GM12873 (cell line): ENCODE data around the gene BCR.

Source experiments
- TF ChIP-seq, protein P1 (sequence below): IDR thresholded peaks from 2 replicates; pipeline ENCODE4 v1.5.1; 2012; ENCODE audit warnings: low read depth, mild to moderate bottlenecking, moderate library complexity, low read length, control low read depth; ENCODE audit not compliant: insufficient read depth; ENCODE audit errors: missing control alignments

The BCR gene

DNA sequence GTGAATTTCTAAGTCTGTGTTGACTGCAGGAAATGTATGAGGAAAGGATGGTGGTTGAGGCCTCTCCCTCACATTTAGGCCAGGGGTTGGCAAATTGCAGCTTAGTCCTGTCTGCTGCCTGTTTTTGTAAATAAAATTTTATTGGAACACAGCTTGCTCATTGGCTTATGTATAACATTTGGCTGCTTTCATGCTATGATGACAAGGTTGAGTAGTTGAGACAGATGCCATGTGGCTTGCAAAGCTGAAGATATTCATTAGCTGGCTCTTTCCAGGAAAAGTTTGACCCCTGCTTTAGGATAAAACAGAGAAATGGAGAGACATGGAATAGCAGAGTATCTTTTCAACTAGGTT, 46.2 kb downstream of the BCR start:
- TF ChIP-seq, protein P1, sequence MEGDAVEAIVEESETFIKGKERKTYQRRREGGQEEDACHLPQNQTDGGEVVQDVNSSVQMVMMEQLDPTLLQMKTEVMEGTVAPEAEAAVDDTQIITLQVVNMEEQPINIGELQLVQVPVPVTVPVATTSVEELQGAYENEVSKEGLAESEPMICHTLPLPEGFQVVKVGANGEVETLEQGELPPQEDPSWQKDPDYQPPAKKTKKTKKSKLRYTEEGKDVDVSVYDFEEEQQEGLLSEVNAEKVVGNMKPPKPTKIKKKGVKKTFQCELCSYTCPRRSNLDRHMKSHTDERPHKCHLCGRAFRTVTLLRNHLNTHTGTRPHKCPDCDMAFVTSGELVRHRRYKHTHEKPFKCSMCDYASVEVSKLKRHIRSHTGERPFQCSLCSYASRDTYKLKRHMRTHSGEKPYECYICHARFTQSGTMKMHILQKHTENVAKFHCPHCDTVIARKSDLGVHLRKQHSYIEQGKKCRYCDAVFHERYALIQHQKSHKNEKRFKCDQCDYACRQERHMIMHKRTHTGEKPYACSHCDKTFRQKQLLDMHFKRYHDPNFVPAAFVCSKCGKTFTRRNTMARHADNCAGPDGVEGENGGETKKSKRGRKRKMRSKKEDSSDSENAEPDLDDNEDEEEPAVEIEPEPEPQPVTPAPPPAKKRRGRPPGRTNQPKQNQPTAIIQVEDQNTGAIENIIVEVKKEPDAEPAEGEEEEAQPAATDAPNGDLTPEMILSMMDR: no peak

DNA sequence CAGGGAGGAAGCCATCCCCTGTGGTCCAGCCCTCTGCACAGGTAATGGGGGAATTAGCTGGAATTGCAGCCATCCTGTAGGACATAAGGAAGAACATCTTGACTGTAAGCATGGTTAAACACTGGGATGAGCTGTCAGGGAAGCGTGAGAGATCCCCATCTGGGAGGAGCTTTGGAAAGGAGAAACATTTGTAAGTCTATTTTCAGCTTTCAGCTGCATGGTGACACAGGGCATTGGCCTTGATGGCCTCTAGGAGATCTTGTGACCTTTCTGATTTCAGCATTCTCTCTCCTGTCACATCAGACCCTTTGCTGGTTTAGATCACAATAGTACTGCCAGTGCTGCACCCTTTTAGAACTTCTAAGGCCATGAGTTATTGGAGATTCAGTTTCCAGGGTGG, 47.1 kb downstream of the BCR start:
- TF ChIP-seq, protein P1: no peak

DNA sequence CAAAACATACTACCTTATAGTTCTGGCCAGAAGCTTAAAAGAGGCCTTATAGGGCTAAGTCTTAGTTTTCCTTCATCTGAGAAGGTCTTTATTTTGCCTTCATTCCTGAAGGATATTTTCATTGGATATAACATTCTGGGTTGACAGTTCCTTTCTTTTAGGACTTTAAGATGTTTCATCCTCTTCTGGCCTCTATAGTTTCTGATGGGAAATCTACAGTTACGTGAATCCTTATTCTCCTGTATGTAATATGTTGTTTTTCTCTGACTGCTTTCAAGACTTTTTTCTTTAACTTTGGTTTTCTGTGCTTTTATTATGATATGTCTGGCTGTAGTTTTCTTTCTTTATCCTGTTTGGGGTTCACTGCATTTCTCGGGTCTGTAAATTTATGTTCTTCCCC, 48.2 kb downstream of the BCR start:
- TF ChIP-seq, protein P1: no peak

DNA sequence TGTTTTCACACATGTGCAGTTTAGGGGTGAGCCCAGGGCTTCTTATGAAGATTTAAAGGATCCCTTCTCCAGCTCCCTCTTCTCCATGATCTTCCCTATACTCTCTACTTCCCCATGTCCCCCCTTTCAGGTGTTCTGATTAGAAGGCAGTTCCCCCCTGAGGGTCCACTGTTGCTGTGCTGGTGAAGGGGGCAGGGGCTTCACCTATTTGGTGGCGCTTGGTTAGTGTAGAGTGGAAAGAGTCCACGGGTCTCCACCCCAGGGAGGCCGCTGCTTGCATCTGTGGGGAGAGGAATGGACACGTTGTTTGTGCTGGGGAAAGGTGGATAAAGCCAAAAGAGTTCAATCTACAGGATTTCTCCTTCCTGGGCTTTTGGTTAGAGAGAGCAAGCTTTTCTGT, 49.3 kb downstream of the BCR start:
- TF ChIP-seq, protein P1: no peak

DNA sequence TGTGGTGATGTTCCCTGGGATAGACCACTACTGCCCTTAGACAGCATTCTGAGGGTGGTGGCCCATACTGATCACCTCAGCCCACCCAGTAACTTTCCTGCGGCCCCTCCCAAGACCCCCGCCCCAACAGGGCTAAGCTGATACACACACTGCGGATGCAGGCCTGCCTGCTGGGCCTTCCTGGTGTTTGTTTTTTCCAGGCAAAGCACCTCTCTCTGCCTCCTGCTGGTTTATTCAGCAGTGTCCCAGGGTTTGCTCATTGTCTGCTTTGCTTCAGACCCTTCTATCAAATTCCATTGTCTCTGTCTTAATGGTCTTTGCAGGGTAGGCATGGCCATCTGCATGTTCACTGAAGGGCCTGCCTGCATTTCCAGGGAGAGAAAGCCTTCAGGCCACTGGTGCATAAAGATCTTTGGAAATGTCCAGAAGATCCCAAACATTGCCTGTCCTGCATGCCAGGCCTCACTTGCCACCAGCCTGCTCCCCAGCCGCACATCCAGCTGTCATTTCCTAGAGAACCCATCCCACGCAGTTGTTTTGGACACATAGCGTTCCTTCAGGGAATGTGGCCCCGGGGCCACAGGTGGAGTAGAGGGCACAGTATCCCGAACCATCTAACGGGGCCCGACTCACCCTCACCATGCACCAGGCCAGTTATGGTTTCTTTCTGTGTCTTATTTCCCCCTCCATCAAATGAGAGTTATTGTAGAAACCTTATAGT, 50.2 kb downstream of the BCR start:
- TF ChIP-seq, protein P1: no peak

DNA sequence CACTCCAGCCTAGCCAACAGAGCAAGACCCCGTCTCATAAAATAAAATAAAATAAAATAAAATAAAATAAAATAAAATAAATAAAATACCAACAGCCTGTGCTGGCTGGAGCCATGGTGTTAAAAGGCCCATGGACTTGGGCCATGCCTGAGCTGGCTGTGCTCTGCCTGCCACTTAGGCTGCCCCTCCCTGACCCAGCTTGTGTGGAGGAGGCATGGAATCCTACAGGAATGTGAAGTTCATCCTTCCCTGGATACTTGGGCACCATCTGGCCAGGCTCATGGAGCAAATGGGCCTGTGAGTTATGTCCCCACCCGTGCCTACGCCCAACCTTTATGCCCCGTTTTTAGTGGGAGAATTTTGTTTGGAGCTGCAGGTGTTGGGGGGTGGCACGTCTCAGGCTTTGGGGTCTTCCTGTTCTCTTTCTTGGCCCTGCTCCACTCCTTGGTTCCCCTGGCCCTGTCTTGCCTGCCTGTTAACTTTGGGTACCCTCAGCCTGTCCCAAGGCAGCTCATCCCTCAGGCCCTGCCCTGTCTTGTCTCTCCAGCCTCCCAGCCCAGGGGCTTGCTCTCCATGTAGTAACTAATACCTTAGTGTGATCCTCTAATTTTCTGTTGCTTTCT, 51.3 kb downstream of the BCR start:
- TF ChIP-seq, protein P1: no peak

DNA sequence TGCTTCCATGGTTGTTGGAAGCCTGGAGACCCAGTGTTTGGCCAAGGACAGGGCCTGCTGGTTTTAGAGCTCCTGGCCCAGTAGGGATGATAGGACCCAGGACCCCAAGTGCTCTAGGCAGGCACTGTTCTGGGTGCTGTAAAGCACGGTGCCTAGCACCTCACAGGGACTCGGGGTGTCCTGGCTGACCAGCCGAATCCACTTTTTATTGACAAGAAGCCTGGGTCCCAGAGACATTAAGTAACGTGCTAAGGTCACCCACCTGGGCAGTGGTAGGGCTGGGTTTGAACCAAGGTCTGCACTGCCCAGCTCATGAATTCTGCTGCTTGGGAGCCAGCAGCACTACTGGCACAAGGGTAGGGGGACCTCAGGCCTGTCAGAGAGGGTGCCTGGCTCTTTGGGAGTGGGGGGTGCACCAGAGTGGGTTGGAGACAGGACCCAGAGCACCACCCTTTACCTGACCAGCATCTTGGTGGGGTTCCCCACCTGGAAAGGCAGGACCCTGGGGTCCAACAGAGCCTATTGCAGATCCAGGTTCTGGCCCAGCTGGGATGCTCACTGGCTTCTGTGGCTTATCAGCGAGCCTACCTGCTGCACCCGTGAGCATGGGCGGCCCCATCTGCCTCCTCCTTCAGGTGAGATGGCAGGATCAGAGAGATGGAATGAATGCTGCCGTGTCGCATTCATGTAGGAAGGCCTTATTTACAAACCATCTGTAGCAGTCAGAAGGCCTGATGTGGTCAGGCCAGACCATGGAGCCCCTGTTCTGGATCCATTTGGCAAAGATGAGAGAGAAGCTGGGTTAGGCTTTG, 52.0 kb downstream of the BCR start:
- TF ChIP-seq, protein P1: no peak
